Measurements from ENCODE around the gene RUNX2.

DNA sequence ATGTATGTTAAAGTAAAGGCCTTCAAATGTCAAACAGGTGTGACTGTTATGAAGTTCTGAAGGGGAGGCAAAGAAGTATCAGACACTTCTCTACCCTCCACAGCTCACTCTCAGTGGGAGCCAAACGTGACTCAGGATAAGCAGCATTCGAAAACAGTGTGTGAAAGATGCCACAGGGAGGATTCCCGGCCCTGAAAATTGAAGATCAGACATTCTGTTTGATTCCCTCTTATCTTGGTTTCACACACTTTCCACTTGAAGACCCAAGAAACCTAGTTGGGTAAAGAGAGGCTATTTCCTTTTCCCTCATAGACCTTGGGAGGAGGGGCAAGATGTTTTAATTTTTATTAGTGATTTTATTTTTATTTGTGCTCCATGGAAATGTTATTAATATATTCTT lies 213.8 kb downstream of the RUNX2 start:
- TF ChIP-seq KLF16 (IDR thresholded peaks at IDR 0.05) (no peak), BHLHE40 (IDR thresholded peaks at IDR 0.05; ENCODE audit: low read length) (peak; percentile 88), HBP1 (CRISPR knock-in tag; IDR thresholded peaks at IDR 0.05) (no peak), DIDO1 (tag; IDR thresholded peaks at IDR 0.05; ENCODE audit: low read depth) (no peak), ZHX1 (conservative IDR thresholded peaks at IDR 0.05; ENCODE audit: low read length) (no peak), GATA2 (CRISPR knock-in tag; IDR thresholded peaks at IDR 0.05) (no peak), NR2C2 (CRISPR knock-in tag; IDR thresholded peaks at IDR 0.05) (no peak), NR2C2 (tag; IDR thresholded peaks at IDR 0.05) (no peak)
- TF ChIP-seq, protein P1, sequence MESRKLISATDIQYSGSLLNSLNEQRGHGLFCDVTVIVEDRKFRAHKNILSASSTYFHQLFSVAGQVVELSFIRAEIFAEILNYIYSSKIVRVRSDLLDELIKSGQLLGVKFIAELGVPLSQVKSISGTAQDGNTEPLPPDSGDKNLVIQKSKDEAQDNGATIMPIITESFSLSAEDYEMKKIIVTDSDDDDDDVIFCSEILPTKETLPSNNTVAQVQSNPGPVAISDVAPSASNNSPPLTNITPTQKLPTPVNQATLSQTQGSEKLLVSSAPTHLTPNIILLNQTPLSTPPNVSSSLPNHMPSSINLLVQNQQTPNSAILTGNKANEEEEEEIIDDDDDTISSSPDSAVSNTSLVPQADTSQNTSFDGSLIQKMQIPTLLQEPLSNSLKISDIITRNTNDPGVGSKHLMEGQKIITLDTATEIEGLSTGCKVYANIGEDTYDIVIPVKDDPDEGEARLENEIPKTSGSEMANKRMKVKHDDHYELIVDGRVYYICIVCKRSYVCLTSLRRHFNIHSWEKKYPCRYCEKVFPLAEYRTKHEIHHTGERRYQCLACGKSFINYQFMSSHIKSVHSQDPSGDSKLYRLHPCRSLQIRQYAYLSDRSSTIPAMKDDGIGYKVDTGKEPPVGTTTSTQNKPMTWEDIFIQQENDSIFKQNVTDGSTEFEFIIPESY (CRISPR knock-in tag; IDR thresholded peaks at IDR 0.05): no peak

All from K562 (cell line).